GM19468 (cell line): ENCODE results near the gene SREBF2.
"Not testable (repeated sequence)": the region's sequence is repeated elsewhere in the genome, so short reads cannot be mapped to it uniquely, and the experiment has no call there.

Source experiments
- ATAC-seq: cut with Tn5 transposase; IDR thresholded peaks from one replicate; pipeline ENCODE4 v1.9.1; 2021; ENCODE audit warnings: mild to moderate bottlenecking, moderate library complexity, moderate number of reproducible peaks; ENCODE audit not compliant: unreplicated experiment; ENCODE audit errors: extremely low read depth

The SREBF2 gene

DNA sequence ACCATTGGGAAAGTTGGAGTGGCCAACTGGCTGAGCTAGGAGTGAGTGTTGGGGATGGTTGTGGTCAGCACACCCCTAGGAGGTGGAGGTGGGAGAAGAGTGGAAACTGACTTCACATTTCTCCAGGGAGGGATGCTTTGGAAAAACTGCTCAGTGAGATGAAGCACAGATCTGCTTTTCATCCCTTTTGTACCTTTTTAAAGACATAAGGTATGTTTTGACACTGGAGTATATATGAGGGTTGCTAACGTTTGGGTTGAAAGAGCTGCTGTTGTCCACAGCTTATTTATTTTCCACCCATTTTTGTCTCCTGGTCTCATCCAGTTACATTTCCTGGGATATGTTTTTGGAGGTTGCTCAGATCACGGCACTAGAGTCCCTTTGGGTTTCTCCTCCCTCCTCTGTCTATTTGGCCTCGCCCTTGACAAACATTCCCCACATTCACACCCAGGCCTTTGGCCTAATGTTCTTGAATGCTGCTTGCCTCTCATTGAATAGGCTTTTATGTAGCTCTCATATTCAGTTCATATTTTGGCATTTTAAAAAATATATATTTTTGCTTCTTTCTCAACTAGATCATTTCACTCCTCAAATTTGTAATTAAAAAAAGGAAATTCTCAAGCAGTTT lies 8.3 kb downstream of the SREBF2 start:
- ATAC-seq = no peak

DNA sequence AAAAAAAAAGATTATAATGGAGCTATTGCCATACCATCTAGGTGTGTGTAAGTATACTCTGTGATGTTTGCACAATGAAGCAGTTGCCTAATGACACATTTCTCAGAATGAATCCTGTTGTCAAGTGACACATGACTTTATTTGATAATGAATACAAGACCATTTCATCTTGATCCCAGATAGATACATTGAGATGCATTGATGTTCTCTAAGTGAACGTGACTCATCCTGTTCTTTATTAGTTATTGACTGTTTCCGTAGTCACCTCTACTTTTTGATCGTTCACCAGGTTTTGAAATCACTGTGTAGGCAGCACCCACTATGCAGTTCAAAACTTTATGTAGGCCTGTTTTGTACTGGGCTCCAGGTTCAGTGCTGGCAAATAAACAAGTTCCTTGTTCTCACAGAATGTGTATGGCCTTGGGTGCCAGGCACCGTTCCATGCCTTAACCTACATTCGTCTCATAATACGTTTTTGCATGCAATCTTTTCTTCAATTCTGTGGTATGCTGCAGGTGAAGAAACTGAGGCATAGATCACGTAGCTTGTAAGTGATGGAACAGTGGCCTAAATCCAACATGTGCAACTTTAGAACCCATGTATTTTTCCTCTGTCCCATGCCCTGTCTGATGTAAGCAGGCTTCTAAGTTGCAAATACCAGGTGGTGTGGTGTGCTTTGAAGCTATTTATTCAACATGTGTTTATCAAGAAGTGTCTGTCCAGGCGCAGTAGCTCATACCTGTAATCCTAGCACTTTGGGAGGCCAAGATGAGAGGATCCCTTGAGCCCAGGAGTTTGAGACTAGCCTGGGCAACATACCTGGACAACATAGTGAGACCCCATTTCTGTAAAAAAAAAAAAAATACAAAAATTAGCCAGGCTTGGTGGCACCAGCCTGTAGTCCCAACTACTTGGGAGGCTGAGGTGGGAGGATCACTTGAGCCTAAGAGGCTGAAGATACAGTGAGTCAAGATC lies 10.4 kb downstream of the SREBF2 start:
- no peak for ATAC-seq

DNA sequence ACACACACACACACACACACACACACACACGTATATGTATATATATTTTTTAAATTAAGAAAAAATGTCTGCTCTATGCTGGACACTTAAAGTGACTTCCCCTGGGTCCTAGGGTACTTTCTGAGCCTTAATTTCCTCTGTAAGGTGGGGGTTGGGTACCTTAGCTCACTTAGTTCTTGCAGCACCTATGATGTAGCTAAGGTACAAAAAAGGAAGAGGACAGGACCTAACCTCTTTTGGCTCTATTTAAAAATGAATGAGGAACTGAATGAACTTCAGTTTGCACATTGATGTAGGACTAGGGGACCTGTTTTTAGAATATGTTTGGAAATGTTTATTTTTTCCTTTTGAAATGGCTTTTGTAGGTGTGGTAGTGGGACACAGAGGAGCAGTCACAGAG lies 11.1 kb downstream of the SREBF2 start:
- no peak for ATAC-seq

DNA sequence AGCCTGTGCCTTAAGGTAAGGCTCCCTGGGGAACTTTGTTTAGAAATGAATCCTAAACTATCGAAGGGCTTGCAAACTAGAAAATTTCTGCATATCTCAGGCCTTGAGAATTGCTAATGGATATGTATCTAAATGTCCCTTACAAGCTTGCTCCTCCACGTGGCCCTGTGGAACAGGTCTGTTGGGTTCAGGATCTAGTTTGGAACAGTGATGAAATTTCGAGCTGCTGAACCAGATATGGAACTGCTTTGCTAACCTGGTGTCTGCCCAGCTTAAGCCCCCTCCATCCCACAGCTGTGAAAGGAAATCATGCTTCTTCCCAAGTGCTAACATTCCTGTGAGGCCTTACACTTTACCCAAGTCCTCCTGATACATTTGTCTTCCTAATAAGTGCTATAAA lies 11.6 kb downstream of the SREBF2 start:
- ATAC-seq = no peak

DNA sequence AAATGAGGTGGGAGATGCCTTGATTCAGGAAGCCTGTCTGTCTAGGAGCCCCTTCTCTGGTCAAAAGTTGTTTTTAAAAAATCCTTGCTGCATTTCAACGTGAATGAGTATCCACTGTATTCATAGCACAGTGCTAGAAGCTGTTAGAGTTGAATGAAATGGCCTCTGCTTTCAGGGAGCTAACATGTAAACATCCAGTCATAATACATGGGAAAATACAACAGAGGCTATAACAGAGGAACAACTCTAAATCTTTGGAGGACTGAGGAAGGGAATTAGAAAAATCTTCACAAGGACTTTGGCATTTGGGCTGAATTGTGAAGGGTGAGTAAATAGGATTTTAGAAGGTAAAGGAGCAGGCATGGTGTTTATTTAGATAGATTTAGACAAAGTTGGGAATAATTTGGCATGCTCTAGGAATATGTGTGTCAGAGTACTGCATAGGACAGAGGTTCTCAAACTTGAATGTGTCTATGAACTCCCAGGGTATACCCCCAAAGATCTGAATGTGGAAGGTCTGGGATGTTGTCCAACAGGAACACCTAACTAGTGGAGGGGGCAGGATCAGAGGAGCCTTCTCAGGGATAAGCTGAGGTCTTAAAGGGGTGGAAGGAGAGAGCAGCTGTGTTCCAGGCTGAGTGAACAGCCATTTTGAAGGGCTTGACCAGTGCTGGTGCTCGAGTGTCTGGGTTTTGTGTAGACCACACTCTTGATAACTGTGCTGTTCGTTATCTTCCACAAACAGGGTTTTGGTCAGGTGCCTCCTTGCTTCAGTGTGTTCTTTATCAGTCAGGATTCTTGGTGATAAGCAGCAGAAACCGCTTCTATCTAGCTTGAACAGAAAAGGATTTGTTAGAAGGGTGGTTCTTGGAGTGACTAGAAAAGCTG lies 12.7 kb downstream of the SREBF2 start:
- ATAC-seq = no peak

DNA sequence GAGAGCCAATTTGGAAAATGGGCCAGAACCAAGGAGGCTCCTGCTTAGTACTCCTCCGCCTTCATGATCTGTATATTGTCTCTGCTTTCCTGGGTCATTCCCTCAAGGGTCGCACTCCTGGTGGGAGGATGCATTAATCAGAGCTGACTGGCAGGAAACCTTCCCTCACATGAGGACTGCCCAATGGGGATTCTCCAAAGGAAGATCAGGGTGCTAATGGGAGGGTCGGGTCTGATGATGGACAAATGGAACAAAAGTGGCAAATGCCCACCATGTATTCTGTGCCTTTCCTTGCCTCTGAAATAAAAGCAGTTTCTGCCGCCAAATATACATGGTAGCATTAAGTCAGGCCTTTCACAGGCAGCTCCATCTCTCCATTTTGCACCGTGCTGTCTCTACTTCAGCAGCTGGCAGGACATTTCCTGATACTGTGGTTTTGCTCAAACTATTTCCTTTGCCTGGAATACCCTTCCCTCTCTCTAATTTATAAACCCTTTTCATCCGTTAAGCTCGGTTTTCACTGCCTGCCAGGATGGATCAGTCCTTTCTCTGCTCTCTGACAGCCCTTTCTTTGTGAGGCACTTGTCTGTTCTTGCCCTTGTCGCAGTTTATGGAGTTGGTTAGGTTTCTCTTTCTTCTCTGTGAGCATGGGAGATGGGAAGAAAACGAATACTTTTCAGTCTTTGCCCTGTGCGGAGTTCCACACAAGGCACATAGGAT lies 13.5 kb downstream of the SREBF2 start:
- ATAC-seq = no peak

DNA sequence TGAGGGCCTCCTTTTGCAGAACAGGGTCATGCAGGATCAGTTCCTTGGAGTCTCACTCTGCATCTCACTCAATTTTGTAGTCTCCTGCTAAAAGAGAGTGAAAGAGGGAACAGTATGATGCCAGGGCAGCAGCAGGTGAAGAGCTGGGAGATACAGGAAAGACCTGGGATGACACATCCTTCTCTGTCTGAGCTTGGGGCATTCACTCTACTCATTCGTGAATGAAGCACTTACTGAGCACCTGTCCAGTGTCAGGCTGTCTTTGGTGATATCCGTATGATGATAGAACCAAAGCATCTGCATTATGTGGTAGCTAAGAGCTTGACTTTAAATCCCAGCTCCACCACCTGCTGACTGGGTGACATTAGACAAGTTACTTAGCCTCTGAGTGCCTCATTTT lies 14.4 kb downstream of the SREBF2 start:
- ATAC-seq = no peak

DNA sequence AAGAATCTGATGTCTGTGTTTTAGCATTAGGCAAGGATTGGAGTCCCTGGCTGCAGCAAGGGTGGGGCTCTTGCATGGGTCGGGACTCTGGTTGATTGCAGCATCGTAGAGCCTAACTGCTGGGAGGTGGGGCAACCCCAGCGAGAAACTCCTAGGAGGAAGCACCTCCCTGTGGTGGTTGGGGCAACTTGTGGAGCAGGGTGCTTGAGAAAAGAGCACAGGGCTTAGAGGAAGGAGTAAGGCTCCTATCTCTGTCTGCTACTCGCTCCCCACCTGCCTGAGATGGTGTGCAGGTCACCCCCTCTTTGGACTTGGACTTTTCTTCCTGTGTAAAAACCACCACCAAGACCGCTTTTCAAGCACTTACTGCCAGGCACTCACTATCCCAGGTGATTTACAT lies 15.6 kb downstream of the SREBF2 start:
- no peak for ATAC-seq

DNA sequence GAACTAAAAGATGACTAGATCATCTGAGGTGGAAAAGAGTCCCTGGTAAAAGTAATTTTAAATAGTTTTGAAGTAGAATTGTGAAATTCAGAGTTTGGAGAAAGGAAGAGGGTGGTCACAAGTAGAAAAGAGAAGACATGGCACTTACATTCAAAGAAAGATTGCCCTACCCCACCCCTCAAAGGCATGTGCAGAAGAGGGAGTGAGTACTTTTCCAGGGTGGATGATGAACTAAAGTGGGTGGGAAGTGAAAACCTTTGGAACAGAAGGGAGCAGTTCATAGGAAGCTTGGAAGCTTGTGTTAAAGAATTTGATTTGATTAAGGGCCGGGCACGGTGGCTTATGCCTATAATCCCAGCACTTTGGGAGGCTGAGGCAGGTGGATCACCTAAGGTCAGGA lies 23.6 kb downstream of the SREBF2 start:
- ATAC-seq = no peak

DNA sequence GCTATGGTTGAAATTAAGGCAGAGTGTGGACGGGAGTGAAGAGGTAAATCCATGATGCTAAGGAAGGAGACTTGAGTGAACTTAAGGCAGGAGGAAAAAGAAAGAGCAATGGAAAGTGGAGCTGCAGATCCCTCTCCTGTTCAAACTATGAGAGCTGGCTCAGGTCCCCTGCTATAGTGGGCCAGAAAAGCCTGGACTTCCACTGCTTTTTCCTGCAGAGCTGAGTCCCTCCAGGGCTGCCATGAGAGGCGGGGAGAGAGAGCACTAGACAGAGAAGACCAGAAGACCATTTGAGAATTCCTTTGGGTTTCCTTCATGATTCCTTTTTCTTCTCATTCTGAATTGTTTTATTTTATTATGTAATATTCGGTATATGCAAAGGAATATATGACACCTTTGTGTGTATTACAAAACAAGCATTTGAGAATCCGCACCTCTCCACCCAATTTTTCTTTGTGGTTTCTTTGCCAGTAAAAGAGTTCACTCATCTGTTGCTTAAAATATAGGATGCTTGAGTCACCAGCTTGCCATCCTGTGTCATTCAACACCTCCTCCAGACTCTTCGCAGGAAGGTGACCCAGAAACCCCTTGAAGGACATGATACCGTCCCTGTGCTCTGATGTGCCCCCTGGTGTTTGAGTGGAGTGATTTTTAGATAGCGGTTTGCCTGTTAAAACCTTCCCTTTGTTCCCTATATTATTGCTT lies 24.4 kb downstream of the SREBF2 start:
- ATAC-seq = no peak

DNA sequence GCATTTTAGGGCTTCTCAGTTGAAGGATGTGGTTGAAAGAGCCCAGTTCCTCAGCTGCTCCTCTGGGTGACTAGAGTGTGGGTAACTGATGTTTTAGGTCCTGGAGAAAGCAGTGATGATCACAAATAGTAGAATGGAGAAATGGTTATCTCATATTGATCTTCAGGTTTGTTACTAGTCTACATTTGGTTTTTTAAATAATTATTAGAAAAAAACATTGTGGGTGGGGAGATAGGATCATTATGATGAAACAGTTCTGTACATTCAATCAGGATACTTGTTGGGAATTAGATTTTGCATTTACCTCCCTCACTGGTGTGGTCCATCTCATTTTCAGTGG lies 24.9 kb downstream of the SREBF2 start:
- ATAC-seq = no peak

DNA sequence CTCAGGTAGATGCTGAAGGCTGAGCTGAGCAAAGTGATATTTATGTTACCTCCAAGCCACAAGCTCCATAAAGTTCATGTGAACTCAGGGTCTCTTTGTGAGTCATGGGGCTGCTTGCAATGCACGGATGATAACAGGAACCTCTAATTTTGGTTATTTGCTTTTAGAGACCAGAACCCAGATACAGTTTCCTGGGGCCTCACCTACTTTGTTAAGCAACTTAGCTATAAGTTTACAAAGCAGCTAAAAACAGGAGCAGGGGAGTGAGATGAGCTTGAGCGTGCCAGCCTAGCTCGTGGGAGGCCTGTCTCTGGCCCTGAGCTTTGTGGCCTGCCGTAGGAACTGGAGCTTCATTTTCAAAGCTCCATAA lies 29.2 kb downstream of the SREBF2 start:
- ATAC-seq = no peak

DNA sequence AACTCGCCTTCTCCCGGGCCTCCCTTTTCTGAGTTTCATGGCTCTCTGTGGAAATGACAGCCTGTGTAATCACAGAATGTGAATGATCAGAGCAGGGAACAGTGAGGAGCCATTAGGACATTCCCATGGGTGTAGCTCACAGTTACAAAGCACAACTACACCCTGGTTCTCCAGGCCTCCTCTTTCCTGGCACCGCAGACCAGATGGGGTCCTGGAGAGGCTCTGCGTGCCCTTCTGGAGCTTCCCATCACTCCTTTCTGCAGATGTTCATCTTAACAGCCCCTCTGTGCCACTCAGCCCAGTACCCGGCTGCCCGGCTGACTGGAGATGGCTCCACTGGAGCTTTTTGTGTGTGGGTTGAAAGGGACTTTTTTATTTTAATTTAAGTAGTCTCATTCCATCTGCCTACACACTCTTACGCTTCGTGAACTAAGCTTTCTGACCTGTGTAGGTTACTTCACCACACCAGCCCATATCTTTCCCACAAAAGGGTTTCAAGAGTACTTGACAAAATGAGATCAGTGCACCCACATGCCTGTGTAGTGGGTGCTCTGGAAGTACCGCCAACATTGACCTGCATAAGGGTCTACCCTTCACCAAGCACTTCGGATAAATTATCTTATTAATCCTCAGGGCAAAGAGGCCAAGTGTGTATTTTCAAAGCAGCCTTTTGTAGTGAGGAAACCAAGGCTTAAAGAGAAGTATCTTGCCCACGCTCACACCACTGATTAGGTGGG lies 29.8 kb downstream of the SREBF2 start:
- ATAC-seq = peak; percentile 72

DNA sequence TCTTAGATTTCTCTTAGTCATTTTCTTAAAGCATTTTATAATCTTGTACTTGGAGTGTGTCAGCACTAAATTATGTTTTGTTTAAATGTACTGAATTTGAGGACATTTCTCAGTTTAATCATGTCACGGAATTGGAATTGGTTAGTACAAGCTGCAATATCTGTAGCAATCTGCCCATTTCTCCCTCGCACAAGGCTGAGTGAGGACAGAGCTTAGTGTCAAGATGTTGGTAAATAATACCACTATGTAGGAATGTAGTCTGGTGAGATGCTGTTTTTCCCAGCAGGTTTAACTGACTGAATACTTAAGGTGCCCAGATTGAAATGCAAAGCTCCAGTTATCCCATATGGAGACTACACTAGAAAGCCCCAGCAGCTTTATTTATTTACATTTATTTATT lies 30.6 kb downstream of the SREBF2 start:
- no peak for ATAC-seq

DNA sequence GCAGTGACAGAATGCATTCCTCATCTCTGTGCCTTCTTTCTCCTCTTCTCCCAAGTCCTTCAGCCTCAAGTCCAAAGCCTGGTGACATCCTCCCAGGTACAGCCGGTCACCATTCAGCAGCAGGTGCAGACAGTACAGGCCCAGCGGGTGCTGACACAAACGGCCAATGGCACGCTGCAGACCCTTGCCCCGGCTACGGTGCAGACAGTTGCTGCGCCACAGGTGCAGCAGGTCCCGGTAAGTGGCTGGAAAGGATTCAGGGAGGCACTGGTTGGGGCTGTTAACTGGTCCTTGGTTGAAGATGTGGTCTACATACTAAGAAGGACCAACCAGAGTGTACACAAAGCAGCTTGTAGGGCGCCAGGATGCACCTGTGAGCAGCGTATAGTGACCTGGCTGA lies 35.7 kb downstream of the SREBF2 start:
- no peak for ATAC-seq

DNA sequence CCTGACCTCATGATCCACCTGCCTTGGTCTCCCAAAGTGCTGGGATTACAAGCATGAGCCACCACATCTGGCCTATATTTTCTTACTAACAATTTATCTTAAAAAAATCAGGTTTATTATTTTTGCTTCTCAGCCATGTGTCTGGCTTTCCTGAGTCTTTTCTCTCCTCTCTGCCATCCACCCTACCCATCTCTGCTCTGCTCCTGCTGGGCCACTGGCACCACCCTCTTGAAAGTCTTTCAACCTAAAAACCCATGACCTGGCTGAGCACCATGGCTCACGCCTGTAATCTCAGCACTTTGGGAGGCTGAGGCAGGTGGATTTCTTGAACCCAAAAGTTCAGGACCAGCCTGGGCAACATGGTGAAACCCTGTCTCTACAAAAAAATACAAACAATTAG lies 37.2 kb downstream of the SREBF2 start:
- not testable (repeated sequence) for ATAC-seq

DNA sequence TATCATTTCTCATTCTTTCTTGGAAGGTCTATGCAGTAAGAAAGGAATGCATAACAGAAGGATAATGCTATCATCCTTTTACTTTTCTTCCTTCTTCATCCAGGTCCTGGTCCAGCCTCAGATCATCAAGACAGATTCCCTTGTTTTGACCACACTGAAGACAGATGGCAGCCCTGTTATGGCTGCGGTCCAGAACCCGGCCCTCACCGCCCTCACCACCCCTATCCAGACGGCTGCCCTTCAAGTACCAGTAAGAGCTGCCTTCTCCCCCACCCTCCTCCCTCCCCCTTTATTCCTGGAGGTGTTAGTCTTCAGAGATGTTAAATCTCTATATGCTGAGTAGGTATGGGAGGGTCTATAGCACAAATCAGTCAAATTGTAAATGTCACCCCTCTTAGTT lies 37.9 kb downstream of the SREBF2 start:
- no peak for ATAC-seq

DNA sequence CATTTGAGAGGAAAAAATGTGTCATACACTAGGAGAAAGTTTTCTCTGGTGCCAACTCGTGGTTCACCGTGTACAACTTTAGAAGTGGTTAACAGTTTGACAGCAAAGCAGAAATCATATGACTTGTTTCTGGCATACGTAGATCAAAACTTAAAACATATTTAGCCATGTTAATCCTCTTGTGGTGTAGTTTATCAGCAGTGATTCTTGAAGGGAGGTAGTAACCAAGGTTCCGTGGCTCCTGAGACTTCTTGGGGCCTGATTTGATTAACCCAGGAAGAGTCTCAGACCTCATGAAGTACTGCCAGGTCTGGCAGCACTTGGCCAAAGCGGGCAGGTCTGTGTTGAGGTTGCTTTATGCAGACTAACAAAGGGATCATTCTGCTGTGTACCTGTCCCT lies 40.5 kb downstream of the SREBF2 start:
- no peak for ATAC-seq

DNA sequence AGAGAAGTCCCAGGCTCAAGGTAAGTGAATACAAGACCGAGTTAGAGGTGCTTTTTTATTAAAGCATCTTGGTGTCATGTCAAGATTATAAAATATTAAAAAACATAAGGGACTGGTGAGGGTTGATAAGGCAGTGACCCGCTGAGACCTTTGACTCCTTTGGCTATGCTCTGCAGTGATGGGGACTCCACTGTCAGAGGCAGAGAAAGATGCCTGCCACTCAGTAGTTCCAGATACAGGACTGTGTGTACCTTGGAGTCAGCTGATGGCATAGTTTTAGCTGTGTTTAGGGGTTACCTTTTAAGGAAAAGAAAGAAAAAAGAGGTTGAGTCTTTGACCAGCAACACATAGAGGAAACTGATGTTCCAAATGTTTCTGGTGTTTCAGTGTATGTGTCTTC lies 41.2 kb downstream of the SREBF2 start:
- ATAC-seq = no peak
